HEK293T (cell line): ENCODE measurements around the gene CASP12.

Experiments
- BHLHE40 ChIP-seq: fragments of 450-650 bp; IDR thresholded peaks from 2 replicates; pipeline ENCODE4 v1.6.1; 2016; ENCODE audit warnings: mild to moderate bottlenecking, moderate library complexity, borderline replicate concordance
- ELF4 ChIP-seq: fragments of 450-650 bp; IDR thresholded peaks from 2 replicates; pipeline ENCODE4 v1.6.1; 2017; ENCODE audit warnings: antibody characterized with exemption
- FOXK2 ChIP-seq: fragments of 450-650 bp; IDR thresholded peaks from 2 replicates; pipeline ENCODE4 v1.6.1; 2016; ENCODE audit warnings: mild to moderate bottlenecking
- FOXM1 ChIP-seq: fragments of 450-650 bp; IDR thresholded peaks from 2 replicates; pipeline ENCODE4 v1.6.1; 2017; ENCODE audit warnings: mild to moderate bottlenecking, borderline replicate concordance
- HDGF ChIP-seq: fragments of 450-650 bp; IDR thresholded peaks from 2 replicates; pipeline ENCODE4 v1.6.1; 2017; ENCODE audit warnings: antibody characterized with exemption, borderline replicate concordance
- L3MBTL2 ChIP-seq: fragments of 450-650 bp; conservative IDR thresholded peaks from 2 replicates; pipeline ENCODE4 v1.6.1; 2016; ENCODE audit warnings: mild to moderate bottlenecking
- SP1 ChIP-seq: fragments of 450-650 bp; IDR thresholded peaks from 2 replicates; pipeline ENCODE4 v1.6.1; 2017
- SUZ12 ChIP-seq: fragments of 450-650 bp; IDR thresholded peaks from 2 replicates; pipeline ENCODE4 v1.6.1; 2016; ENCODE audit warnings: mild to moderate bottlenecking

DNA sequence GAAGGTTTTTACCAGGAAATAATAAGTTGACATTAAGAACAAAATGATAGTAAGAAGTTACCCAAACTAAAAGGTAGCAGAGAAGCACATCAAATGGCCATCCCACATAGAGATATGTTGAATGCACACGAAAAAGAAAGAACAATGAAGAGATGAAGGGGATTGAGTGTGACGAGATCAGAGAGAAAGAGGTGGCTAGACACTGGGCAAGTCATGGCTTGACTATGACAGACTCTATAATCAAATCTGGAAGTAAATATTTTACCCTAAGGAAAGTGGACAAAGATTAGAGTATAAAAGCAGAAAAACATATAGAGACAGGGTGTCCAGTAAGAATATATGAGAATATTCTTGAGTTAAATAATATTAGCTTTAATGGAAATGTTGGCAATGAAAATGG, 31.4 kb downstream of the CASP12 start:
- TF ChIP-seq ELF4, result no peak
- no peak for TF ChIP-seq FOXM1
- no peak for TF ChIP-seq SUZ12
- TF ChIP-seq SP1, result no peak
- no peak for TF ChIP-seq HDGF
- TF ChIP-seq FOXK2, result no peak
- TF ChIP-seq L3MBTL2, result no peak
- no peak for TF ChIP-seq BHLHE40
